HepG2 (cell line): Measurements from ENCODE around the gene POLR3H. TPM values are rescaled to one million over a fixed set of nuclear protein-coding genes. Genes with fewer than 3 reads are reported as not detected.
A peak's percentile ranks its signal among the peaks of the same experiment; 100 is the strongest.

ENCODE experiments used
- ERF ChIP-seq: IDR thresholded peaks from 2 replicates; pipeline ENCODE4 v1.6.1; 2018; ENCODE audit warnings: missing biosample characterization, missing genetic modification reagents
- HIVEP1 ChIP-seq: sonication (generic); formaldehyde crosslinking; IDR thresholded peaks from 2 replicates; pipeline ENCODE4 v1.4.0; 2020; ENCODE audit warnings: mild to moderate bottlenecking, missing genetic modification reagents
- KDM5A ChIP-seq: fragments of 200-600 bp; sonication (generic); IDR thresholded peaks from 2 replicates; pipeline ENCODE4 v1.7.0; 2018; ENCODE audit warnings: antibody characterized with exemption, mild to moderate bottlenecking, low read length, borderline replicate concordance
- RBM39 ChIP-seq: fragments of 200-400 bp; formaldehyde crosslinking; IDR thresholded peaks from one replicate; pipeline ENCODE4 v1.6.1; 2018; ENCODE audit warnings: antibody characterized with exemption, mild to moderate bottlenecking, low read depth, low read length; ENCODE audit not compliant: poor library complexity, severe bottlenecking
- SETDB1 ChIP-seq: sonication (generic); formaldehyde crosslinking; IDR thresholded peaks from 2 replicates; pipeline ENCODE4 v1.5.1; 2020; ENCODE audit warnings: missing genetic modification reagents, mild to moderate bottlenecking, borderline replicate concordance
- TCF7 ChIP-seq: sonication (generic); IDR thresholded peaks from 2 replicates; pipeline ENCODE4 v1.6.1; 2016; ENCODE audit warnings: antibody characterized with exemption, low read depth
- YEATS2 ChIP-seq: sonication (generic); formaldehyde crosslinking; IDR thresholded peaks from 2 replicates; pipeline ENCODE4 v1.4.0; 2020; ENCODE audit warnings: missing genetic modification reagents, borderline replicate concordance
- ZNF17 ChIP-seq: sonication (generic); formaldehyde crosslinking; IDR thresholded peaks from 2 replicates; pipeline ENCODE4 v1.5.0; 2020; ENCODE audit warnings: mild to moderate bottlenecking, missing genetic modification reagents
- ZNF564 ChIP-seq: sonication (generic); formaldehyde crosslinking; IDR thresholded peaks from 2 replicates; pipeline ENCODE4 v1.8.1; 2023; ENCODE audit warnings: mild to moderate bottlenecking, missing genetic modification reagents
- ZNF780A ChIP-seq: sonication (generic); formaldehyde crosslinking; IDR thresholded peaks from 2 replicates; pipeline ENCODE4 v1.8.0; 2022; ENCODE audit warnings: mild to moderate bottlenecking, missing genetic modification reagents, moderate library complexity
- polyA plus RNA-seq, 8 experiments: library from polyadenylated mRNA; depleted of rRNA in 3 of 8; stranded (reverse) in 7 of 8; unstranded in 1 of 8; fragments of >200 nt; fragmentation: Illumina TruSeq in 4 of 8; extraction: Trizol in 4 of 8; gene quantifications; 2 replicates each; pipeline versions ENCODE4 v1.2.1 to v1.2.3, GENCODE V29; 2011 to 2016; ENCODE audit warnings: low read depth in 4 of 8, missing spikeins in 1 of 8, mixed read lengths in 1 of 8; ENCODE audit not compliant: insufficient read depth in 1 of 8
- total RNA-seq, 5 experiments: library from RNA; depleted of rRNA; stranded (reverse); fragments of >200 nt; fragmentation: Illumina TruSeq; extraction: Trizol; gene quantifications; 2 replicates each; pipeline ENCODE4 v1.2.3, GENCODE V29; 2016; ENCODE audit warnings: low read depth in 1 of 5
- TF ChIP-seq, protein P1 (sequence below): sonication (generic); formaldehyde crosslinking; IDR thresholded peaks from 2 replicates; pipeline ENCODE4 v1.5.1; 2020; ENCODE audit warnings: mild to moderate bottlenecking, missing genetic modification reagents, borderline replicate concordance
- TF ChIP-seq, protein P2 (sequence below): sonication (generic); formaldehyde crosslinking; IDR thresholded peaks from 2 replicates; pipeline ENCODE4 v1.4.0; 2020; ENCODE audit warnings: missing genetic modification reagents
- TF ChIP-seq, protein P3 (sequence below): IDR thresholded peaks from 2 replicates; pipeline ENCODE4 v1.6.1; 2016; ENCODE audit warnings: missing biosample characterization, missing genetic modification reagents, low read depth
- TF ChIP-seq, protein P4 (sequence below): sonication (generic); formaldehyde crosslinking; IDR thresholded peaks from 2 replicates; pipeline ENCODE4 v1.4.0; 2020; ENCODE audit warnings: low read depth, mild to moderate bottlenecking, missing genetic modification reagents
- TF ChIP-seq, protein P5 (sequence below): sonication (generic); formaldehyde crosslinking; IDR thresholded peaks from 2 replicates; pipeline ENCODE4 v1.5.0; 2020; ENCODE audit warnings: mild to moderate bottlenecking, missing genetic modification reagents

Gene POLR3H
- total and polyA plus RNA-seq, 2 of the 13 experiments (the other 11 are each of a cell fraction or from before 2014, with no cell fraction given), result 10.3 to 28.6 TPM

DNA sequence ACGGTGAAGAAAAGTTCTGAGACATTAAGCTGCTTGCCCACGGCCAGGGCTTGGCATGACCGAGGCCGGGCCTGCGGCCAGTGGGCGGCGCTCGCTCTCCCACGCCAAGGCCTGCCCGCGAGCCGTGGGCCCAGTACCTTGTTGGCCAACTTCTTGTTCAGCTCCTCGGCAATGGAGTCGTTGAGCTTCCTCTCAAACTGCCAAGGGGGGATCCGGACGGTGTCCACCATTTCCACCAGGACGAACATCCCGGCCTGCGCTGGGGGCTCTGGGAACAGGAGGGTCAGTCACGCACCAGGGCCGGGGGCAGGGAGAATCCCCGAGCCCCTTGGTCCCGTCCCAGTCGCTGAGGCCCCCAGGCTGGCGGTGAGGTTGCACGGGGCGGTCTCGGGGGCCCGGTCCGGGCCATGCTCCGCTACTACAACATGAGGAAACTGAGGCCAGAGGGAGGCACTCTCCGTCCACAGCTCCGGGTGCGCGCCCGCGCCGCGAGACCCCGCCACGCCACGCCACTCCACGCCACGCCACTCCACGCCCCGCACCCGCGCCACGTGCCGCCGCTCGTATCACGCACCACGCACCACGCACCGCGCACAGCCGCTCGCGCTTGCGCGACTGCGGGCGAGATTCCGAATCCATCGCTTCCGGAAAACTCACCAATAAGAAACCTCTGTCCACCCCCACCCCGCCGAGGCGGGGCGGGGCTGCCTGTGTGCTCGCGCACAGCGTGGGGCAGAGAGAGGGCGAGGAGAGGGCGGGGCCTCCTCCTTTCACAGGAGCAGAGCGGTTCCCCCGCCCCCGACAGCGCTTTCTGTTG lies at the start of gene POLR3H (continued):
- TF ChIP-seq, protein P1, sequence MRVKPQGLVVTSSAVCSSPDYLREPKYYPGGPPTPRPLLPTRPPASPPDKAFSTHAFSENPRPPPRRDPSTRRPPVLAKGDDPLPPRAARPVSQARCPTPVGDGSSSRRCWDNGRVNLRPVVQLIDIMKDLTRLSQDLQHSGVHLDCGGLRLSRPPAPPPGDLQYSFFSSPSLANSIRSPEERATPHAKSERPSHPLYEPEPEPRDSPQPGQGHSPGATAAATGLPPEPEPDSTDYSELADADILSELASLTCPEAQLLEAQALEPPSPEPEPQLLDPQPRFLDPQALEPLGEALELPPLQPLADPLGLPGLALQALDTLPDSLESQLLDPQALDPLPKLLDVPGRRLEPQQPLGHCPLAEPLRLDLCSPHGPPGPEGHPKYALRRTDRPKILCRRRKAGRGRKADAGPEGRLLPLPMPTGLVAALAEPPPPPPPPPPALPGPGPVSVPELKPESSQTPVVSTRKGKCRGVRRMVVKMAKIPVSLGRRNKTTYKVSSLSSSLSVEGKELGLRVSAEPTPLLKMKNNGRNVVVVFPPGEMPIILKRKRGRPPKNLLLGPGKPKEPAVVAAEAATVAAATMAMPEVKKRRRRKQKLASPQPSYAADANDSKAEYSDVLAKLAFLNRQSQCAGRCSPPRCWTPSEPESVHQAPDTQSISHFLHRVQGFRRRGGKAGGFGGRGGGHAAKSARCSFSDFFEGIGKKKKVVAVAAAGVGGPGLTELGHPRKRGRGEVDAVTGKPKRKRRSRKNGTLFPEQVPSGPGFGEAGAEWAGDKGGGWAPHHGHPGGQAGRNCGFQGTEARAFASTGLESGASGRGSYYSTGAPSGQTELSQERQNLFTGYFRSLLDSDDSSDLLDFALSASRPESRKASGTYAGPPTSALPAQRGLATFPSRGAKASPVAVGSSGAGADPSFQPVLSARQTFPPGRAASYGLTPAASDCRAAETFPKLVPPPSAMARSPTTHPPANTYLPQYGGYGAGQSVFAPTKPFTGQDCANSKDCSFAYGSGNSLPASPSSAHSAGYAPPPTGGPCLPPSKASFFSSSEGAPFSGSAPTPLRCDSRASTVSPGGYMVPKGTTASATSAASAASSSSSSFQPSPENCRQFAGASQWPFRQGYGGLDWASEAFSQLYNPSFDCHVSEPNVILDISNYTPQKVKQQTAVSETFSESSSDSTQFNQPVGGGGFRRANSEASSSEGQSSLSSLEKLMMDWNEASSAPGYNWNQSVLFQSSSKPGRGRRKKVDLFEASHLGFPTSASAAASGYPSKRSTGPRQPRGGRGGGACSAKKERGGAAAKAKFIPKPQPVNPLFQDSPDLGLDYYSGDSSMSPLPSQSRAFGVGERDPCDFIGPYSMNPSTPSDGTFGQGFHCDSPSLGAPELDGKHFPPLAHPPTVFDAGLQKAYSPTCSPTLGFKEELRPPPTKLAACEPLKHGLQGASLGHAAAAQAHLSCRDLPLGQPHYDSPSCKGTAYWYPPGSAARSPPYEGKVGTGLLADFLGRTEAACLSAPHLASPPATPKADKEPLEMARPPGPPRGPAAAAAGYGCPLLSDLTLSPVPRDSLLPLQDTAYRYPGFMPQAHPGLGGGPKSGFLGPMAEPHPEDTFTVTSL, result no peak
- TF ChIP-seq SETDB1 (CRISPR knock-in tag), result no peak
- TF ChIP-seq, protein P2, sequence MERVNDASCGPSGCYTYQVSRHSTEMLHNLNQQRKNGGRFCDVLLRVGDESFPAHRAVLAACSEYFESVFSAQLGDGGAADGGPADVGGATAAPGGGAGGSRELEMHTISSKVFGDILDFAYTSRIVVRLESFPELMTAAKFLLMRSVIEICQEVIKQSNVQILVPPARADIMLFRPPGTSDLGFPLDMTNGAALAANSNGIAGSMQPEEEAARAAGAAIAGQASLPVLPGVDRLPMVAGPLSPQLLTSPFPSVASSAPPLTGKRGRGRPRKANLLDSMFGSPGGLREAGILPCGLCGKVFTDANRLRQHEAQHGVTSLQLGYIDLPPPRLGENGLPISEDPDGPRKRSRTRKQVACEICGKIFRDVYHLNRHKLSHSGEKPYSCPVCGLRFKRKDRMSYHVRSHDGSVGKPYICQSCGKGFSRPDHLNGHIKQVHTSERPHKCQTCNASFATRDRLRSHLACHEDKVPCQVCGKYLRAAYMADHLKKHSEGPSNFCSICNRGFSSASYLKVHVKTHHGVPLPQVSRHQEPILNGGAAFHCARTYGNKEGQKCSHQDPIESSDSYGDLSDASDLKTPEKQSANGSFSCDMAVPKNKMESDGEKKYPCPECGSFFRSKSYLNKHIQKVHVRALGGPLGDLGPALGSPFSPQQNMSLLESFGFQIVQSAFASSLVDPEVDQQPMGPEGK (CRISPR knock-in tag), result peak; percentile 80
- TF ChIP-seq ZNF780A (CRISPR knock-in tag), result 0 out of 2 replicates have a peak, but pooled peaks have one; percentile 57
- TF ChIP-seq KDM5A, result peak; percentile 34; the same call in 1 of the 2 replicates
- TF ChIP-seq ERF (CRISPR knock-in tag), result no peak
- TF ChIP-seq, protein P3, sequence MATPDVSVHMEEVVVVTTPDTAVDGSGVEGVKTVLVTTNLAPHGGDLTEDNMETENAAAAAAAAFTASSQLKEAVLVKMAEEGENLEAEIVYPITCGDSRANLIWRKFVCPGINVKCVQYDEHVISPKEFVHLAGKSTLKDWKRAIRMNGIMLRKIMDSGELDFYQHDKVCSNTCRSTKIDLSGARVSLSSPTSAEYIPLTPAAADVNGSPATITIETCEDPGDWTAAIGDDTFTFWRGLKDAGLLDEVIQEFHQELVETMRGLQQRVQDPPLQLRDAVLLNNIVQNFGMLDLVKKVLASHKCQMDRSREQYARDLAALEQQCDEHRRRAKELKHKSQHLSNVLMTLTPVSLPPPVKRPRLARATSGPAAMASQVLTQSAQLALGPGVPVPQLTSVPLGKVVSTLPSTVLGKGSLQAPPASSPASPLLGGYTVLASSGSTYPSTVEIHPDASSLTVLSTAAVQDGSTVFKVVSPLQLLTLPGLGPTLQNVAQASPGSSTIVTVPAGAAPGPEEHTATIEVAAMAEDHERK (CRISPR knock-in tag), result 0 out of 2 replicates have a peak, but pooled peaks have one; percentile 74
- TF ChIP-seq, protein P4, sequence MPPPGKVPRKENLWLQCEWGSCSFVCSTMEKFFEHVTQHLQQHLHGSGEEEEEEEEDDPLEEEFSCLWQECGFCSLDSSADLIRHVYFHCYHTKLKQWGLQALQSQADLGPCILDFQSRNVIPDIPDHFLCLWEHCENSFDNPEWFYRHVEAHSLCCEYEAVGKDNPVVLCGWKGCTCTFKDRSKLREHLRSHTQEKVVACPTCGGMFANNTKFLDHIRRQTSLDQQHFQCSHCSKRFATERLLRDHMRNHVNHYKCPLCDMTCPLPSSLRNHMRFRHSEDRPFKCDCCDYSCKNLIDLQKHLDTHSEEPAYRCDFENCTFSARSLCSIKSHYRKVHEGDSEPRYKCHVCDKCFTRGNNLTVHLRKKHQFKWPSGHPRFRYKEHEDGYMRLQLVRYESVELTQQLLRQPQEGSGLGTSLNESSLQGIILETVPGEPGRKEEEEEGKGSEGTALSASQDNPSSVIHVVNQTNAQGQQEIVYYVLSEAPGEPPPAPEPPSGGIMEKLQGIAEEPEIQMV (CRISPR knock-in tag), result no peak
- TF ChIP-seq, protein P5, sequence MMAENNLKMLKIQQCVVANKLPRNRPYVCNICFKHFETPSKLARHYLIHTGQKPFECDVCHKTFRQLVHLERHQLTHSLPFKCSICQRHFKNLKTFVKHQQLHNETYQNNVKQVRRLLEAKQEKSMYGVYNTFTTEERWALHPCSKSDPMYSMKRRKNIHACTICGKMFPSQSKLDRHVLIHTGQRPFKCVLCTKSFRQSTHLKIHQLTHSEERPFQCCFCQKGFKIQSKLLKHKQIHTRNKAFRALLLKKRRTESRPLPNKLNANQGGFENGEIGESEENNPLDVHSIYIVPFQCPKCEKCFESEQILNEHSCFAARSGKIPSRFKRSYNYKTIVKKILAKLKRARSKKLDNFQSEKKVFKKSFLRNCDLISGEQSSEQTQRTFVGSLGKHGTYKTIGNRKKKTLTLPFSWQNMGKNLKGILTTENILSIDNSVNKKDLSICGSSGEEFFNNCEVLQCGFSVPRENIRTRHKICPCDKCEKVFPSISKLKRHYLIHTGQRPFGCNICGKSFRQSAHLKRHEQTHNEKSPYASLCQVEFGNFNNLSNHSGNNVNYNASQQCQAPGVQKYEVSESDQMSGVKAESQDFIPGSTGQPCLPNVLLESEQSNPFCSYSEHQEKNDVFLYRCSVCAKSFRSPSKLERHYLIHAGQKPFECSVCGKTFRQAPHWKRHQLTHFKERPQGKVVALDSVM, result no peak
- TF ChIP-seq HIVEP1 (CRISPR knock-in tag), result 0 out of 2 replicates have a peak, but pooled peaks have one; percentile 27
- TF ChIP-seq ZNF17 (CRISPR knock-in tag), result no peak
- no peak for TF ChIP-seq YEATS2 (CRISPR knock-in tag)
- TF ChIP-seq TCF7, result no peak
- peak; percentile 37 for TF ChIP-seq RBM39
- TF ChIP-seq ZNF564 (CRISPR knock-in tag), result no peak; the same call in 1 of the 2 replicates
